ENCODE results near the gene SCN1A.
"Not testable (repeated sequence)": the region's sequence is repeated elsewhere in the genome, so short reads cannot be mapped to it uniquely, and the experiment has no call there.

Gene SCN1A

GRCh38 chr2:166127217-166128155 is at the start of gene SCN1A:
SCN1A (minus strand) TSS chr2:166128020; CDS start chr2:166073621, 54,399 bp downstream.
- no peak for DNase-seq (ENCODE audit: low read depth)

DNA sequence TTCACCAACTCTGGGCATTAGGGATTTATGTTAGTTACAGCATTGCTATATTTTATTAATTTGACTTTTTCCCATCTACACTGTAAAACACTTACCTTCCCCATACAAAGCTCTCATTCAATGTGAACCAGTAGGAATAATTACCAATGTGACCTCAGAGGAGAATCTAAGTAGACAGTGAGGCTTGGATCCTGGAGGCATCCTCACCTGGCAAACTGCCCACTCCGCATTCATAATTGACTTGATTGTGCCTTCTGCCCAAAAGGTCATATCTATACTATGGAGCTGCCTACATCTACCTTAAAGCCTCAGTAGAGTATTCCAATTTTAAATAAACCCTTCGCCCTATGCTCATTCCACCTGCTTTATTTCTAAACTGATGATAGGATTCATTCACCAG is 45.4 kb upstream of the SCN1A start:
- no peak for DNase-seq (ENCODE audit: low read depth)

GRCh38 chr2:166171216-166171615 is 43.4 kb upstream of the SCN1A start:
- no peak for DNase-seq (ENCODE audit: low read depth)

DNA sequence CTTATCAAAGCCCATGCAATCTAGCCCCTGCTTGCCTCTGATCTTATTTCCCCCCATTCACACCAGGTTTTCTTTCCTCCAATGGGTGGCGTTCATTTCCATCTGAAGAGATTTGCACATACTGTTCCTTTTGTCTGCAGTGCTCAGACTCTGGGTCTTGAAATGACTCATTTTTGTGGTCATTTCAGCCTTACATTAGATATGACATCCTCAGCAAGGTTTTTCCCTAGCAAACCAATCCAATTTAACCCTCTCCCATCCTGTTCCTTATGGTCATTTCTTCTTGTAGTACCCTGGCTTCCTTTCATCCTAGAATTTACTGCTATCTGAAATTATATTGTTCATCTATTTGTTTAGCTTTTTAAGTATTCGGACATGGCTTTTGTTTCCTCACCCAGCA is 42.5 kb upstream of the SCN1A start:
- no peak for DNase-seq (ENCODE audit: low read depth)

DNA sequence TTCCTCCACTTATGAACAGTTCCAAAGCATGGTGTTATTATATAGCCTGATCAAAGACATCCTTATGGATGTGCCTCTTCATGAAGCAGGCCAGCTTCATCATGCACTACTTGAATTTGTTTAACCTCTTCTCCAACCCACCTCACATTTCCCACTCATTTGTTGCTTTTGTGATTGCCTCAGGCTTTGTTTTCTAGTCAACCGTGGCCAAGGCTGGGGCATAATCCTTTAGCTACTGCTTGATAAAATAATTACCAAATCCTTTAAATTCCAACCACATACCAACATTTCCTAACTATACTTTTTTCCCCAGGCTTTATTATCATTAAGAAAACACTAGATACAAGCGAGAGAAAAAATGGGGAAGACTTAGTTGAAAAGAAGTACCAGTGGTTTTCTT is 39.6 kb upstream of the SCN1A start:
- no peak for DNase-seq (ENCODE audit: low read depth)

- no peak for DNase-seq (ENCODE audit: low read depth)
These were observed 36.0 kb upstream of the SCN1A start for GRCh38 chr2:166163775-166164174.

DNA sequence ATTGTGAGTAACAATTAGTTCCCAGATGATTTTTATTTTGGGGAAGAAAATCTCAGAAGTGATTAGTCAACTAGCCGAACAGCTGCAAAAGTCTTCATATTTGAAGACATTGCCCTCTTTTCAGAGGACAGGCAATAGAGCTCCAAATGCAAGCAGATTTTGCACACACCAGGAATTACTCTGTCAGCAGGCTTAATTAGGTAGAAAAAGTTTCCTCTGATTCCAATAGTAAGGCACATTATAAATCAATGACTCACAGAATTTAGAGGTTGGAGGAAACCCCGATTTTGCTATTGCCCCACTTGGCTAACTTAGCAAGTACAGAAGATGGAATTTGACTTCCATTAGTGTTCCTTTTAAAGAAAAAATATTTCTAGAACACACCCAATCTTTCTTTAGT is 30.7 kb upstream of the SCN1A start:
- no peak for DNase-seq (ENCODE audit: low read depth)

DNA sequence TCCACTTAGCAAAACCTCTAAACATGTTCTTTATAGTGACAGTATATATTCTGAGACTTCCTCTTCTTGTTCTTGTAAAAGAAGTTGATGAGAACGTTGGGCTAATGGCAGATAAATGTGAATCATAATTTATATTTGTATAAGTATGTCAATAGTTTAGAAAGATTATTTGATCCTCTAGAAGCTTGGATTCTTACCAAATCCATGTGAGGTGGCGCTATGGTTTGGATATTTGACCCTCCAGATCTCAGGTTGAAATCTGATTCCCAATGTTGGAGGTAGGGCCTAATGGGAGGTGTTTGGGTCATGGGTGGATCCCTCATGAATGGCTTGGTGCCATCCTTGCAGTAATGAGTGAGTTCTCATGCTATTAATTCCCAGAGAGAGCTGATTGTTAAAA is 29.8 kb upstream of the SCN1A start:
- no peak for DNase-seq (ENCODE audit: low read depth)

GRCh38 chr2:166156985-166157490 is 29.2 kb upstream of the SCN1A start:
- DNase-seq (ENCODE audit: low read depth), result no peak

DNA sequence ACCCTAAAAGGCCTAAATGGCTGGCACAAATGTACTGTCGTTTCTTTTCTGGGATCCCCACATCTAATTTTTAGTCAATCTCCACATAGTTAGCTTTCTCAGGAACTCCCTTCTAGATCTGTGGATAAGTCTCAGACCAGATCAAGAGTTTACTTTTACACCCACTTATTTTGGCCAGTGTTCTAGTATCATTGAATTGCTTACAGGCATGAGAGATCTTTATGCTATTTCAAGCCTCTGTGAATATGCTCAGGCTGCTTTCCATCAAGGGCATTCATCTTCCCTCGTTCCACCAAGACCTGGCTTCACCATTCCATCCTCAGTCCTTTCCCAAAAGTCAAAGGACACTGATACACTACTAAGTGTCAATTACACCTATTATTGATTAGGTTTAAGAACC is 27.8 kb upstream of the SCN1A start:
- DNase-seq (ENCODE audit: low read depth), result no peak

DNA sequence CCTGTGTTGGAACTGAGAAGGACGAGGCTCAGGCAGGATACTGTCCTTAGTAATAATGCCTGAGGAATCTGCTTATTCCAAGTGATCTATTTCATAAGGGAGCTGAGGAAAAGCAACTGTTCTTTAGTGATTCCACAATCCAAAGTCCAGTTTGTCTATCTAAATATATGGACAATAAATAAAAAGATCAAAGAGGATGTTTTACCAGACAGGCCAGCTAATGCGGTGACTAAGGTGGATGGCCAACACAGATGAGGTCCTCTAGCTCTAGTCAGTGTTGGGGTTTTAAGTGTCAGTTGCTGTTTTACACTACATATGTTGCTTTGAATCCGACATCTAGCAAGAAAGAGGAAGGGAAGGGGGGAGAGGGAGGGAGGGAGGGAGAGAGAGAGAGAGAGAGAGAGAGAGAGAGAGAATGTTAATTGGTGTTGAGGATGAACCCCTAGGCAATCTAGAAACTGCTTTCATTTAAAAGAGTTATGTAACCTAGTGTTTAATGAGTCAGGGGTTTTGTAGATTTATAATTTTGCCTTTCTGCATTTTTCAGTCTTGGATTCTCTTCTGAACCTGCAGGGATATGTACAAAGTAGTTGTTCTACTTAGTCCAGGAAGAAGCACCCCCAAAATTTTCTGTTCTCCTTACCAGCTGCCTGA is 27.0 kb upstream of the SCN1A start:
- DNase-seq (ENCODE audit: low read depth), result no peak

DNA sequence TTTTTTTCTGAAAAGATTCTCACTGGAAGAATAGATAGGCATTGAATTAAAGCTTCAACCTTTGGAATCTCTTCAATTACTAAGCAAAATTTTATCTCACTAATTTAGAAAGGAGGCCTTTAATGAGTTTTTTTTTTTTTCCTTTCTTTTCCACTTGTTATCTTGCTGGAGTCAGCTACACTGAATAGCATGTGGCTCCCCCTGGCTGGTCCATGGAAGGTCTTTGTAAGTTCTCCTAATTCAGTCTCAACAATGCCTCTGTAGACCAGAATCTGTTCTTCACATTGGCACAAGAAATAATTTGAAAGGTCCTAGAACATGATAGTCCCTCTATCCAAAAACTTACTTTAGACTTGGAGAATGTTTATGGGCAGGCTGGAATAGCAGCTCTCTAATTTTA is 24.2 kb upstream of the SCN1A start:
- no peak for DNase-seq (ENCODE audit: low read depth)

DNA sequence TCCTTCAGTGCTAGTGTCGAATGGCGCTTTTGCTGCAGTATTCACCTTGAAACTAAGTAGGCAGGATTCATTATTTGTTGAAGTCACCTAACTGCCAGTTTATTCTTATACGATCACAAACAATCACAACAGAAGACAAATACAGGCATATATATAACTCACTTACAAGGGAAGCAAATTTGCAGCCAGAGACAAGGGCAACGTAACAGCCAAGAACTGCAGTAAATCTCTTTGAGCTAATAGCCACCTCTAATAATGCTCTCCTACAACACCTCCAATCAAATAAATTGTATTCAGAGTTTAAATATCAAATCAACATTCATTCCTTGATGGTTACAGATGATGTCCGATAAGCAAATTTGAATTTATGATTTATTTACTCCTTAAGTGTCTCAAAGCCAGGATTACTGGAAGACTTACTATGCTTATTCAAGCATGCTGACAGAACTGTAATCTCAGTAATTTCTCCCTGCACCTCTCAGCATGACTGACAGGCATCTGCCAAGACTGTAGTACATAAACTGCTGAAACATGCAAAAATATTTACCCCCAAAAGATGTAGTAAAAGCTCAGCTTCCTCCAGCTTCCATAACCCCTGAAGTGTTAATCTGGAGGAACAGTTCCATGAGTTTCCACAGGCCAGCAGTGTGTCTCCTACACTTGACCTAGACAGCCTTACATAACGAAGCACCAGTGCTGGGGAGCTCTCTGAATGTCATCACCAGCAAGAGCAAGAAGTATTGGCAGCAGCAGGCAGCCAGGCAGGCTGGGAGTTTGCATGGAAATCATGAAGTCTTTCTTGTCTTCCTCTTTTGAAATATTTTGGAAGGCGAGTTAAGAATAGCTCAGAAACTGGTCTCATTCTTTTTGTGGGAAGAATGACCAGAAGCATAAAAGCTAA is 20.9 kb upstream of the SCN1A start:
- no peak for DNase-seq (ENCODE audit: low read depth)

DNA sequence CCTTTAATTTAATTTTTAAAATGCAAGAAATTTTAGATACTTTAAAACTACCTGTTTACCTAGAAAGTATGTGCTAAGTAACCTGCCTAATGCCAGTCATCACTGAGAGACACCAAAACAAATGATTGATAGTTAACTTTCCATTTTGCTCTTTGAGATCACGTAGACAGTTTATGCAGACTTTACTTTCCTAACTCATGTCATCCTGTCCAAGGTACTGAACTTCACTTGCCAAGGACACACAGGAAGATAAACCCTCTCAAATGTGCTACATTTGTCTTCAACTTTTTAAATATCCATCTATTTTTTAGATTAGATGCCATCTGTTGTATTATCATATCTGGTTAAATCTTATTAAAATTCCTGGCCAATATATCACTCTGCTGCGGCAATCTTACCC is 20.1 kb upstream of the SCN1A start:
- DNase-seq (ENCODE audit: low read depth), result no peak

- no peak for DNase-seq (ENCODE audit: low read depth)
These were observed 16.3 kb upstream of the SCN1A start for GRCh38 chr2:166144071-166144470.

DNA sequence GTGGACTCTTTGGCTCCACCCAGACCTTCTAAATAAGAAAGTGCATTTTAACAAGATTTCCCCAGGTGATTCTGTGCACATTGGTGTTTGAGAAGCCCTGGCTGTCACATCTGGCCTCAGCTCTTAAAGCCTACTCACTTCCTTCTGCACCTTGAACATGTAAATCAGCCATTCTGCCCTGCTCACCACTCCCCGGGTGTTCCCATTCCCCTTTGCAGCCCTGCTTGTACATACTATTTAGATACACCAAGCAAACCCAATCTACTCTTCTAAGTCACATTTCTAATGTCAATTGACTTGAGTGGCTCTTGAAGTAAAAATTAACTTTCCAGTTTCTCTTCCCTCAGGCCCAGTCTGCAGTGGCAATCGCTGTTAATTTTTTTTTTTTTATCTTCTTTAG is 13.1 kb upstream of the SCN1A start:
- DNase-seq (ENCODE audit: low read depth), result no peak

DNA sequence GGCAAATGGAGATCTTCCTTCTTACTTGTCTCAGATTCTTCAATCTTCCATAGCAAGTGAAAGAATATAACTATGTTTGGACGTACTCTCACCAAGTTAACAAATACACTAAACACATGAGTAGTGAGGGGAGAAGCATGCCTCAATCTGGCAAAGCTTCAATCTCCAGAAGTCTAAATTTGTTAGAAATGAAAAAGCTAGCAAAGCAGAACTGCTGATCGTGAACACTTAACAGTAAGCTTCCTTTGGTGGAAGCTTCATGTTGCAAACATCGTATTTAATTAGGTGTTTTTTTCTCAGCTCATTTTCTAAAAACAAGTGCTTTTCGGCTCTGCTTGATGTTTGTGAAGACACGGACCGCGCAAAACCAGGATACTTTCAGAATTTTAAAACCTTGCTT is 12.7 kb upstream of the SCN1A start:
- no peak for DNase-seq (ENCODE audit: low read depth)

- not testable (repeated sequence) for DNase-seq (ENCODE audit: low read depth)
These were observed 11.7 kb upstream of the SCN1A start for GRCh38 chr2:166139479-166139878.

DNA sequence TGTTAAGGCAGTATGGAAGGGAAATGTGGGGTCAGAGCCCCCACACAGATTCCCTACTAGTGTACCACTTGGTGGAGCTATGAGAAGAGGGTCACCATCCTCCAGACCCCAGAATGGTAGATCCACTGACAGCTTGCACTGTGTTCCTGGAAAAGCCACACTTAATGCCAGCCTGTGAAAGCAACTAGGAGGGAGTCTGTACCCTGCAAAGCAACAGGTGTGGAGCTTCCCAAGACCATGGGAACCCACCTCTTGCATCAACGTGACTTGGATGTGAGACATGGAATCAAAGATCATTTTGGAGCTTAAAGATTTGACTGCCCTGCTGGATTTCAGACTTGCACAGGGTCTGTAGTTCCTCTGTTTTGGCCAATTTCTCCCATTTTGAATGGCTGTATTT is 10.8 kb upstream of the SCN1A start:
- no peak for DNase-seq (ENCODE audit: low read depth)

- DNase-seq (ENCODE audit: low read depth), result no peak
These were observed 10.3 kb upstream of the SCN1A start for GRCh38 chr2:166138144-166138543.

DNA sequence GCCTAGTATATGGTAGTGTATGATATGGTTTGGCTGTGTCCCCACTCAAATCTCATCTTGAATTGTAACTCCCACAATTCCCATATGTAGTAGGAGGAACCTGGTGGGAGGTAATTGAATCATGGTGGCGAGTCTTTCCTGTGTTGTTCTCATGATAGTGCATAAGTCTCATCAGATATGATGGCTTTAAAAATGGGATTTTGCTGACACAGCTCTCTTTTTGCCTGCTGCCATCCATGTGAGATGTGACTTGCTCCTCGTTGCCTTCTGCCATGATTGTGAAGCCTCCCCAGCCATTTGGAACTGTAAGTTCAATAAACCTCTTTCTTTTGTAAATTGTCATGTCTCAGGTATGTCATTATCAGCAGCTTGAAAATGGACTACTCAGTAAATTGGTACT is 9.5 kb upstream of the SCN1A start:
- DNase-seq (ENCODE audit: low read depth), result no peak

DNA sequence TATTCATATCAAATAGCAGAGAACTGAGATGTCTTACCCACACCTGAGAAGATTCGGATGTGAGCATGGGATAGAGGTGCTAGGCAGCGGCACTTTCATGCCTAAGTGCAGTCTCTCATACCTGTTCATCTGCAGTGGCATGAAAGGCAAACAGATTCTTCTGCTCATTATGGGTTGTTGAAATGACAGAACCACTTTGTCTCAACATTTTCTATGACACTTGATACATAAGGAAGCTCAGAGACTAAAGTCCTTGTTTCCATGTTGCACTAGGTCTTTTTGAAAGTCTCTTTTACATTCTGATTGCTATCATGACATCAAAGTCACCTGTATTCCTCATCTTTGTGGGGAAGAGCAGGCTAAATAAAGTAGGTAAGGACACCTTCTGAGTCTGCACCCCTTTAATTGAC is 8.0 kb upstream of the SCN1A start:
- no peak for DNase-seq (ENCODE audit: low read depth)
